CD4-positive, alpha-beta T cell (primary cell): ENCODE data around the gene ERP29. TPM values are rescaled to one million over a fixed set of nuclear protein-coding genes. Genes with fewer than 3 reads are reported as not detected.
"Not testable (repeated sequence)": the region's sequence is repeated elsewhere in the genome, so short reads cannot be mapped to it uniquely, and the experiment has no call there.

ENCODE experiments used
- ATAC-seq: fragments of 200-7000 bp; cut with Tn5 transposase; one replicate; pipeline ENCODE4 v1.10.0; 2022; ENCODE audit warnings: mild to moderate bottlenecking; ENCODE audit not compliant: poor library complexity
- CTCF ChIA-PET: fragments of 350-600 bp; sonication (Branson Sonifier 250); formaldehyde crosslinking; loops from one replicate; lab custom pipeline; 2021; ENCODE audit warnings: antibody characterized with exemption, inconsistent platforms; lab: Charles Lee
- POLR2A ChIA-PET: fragments of 350-600 bp; sonication (Branson Sonifier 250); formaldehyde crosslinking; loops from one replicate; lab custom pipeline; 2021; ENCODE audit warnings: antibody characterized with exemption, inconsistent platforms; lab: Charles Lee
- DNase-seq, 14 experiments: peaks; one replicate each; pipeline ENCODE4 v3.0.0-alpha.2; 2013 to 2020; ENCODE audit warnings: mixed read lengths in 2 of 14
- H3K27ac ChIP-seq, 2 donors: one replicate each; pipeline versions ENCODE4 v1.5.1 to v1.7.0; 2013; ENCODE audit warnings: low read length in 2 of 2, low read depth in 1 of 2, mild to moderate bottlenecking in 1 of 2
- H3K27me3 ChIP-seq, 2 experiments: 1 replicate in 1 of 2; 2 replicates in 1 of 2; pipeline versions ENCODE4 v1.6.1 to v1.7.0; 2013; ENCODE audit warnings: low read length in 2 of 2, control low read depth in 1 of 2, mild to moderate bottlenecking in 1 of 2, moderate library complexity in 1 of 2; ENCODE audit not compliant: insufficient read depth in 2 of 2, control insufficient read depth in 1 of 2
- H3K36me3 ChIP-seq: one replicate; pipeline ENCODE4 v1.6.1; 2013; ENCODE audit warnings: low read length, control low read depth; ENCODE audit not compliant: insufficient read depth
- H3K4me1 ChIP-seq: one replicate; pipeline ENCODE4 v1.6.1; 2013; ENCODE audit warnings: low read length, control low read depth; ENCODE audit not compliant: insufficient read depth
- H3K4me3 ChIP-seq: one replicate; pipeline ENCODE4 v1.5.1; 2013; ENCODE audit warnings: mild to moderate bottlenecking, low read length, moderate library complexity
- H3K9me3 ChIP-seq, 2 experiments: 1 replicate in 1 of 2; 2 replicates in 1 of 2; pipeline versions ENCODE4 v1.6.1 to v1.7.0; 2013; ENCODE audit warnings: low read length in 2 of 2, mild to moderate bottlenecking in 2 of 2, control low read depth in 1 of 2, moderate library complexity in 1 of 2; ENCODE audit not compliant: control insufficient read depth in 1 of 2, insufficient read depth in 1 of 2
- H3K27ac Mint-ChIP-seq: one replicate; pipeline ENCODE4 v1.8.0; 2020; ENCODE audit warnings: mixed read lengths
- H3K27me3 Mint-ChIP-seq: one replicate; pipeline ENCODE4 v1.8.0; 2021; ENCODE audit warnings: mixed read lengths
- H3K36me3 Mint-ChIP-seq: one replicate; pipeline ENCODE4 v1.8.0; 2021; ENCODE audit warnings: low read depth, mixed read lengths
- H3K4me1 Mint-ChIP-seq: one replicate; pipeline ENCODE4 v1.8.0; 2021; ENCODE audit warnings: low read depth, mixed read lengths
- H3K4me3 Mint-ChIP-seq: one replicate; pipeline ENCODE4 v1.8.0; 2020; ENCODE audit warnings: mild to moderate bottlenecking, mixed read lengths
- H3K9me3 Mint-ChIP-seq: one replicate; pipeline ENCODE4 v1.8.0; 2020; ENCODE audit warnings: mixed read lengths
- intact Hi-C, 2 experiments: fragments of 100-400 bp; cut with DNase I in 1 of 2; cut with micrococcal nuclease in 1 of 2; formaldehyde crosslinking; loops; one replicate each; pipeline versions ENCODE4 v1.15.1 to v1.9.0; 2023 to 2025; cut with DNase I, micrococcal nuclease
- total RNA-seq, 174 experiments: library from RNA in 2 of 174; stranded (reverse) in 2 of 174; gene quantifications; one replicate each; pipeline ENCODE4 v1.2.3 and lab custom pipeline; 2021 to 2026
- TF ChIP-seq, protein P1 (sequence below): fragments of 200-600 bp; IDR thresholded peaks from one replicate; pipeline ENCODE4 v1.8.0; 2022; ENCODE audit warnings: antibody characterized with exemption, mild to moderate bottlenecking

ERP29 gene
- total RNA-seq, 2 experiments from 2014 or later = 109 to 117 TPM

DNA sequence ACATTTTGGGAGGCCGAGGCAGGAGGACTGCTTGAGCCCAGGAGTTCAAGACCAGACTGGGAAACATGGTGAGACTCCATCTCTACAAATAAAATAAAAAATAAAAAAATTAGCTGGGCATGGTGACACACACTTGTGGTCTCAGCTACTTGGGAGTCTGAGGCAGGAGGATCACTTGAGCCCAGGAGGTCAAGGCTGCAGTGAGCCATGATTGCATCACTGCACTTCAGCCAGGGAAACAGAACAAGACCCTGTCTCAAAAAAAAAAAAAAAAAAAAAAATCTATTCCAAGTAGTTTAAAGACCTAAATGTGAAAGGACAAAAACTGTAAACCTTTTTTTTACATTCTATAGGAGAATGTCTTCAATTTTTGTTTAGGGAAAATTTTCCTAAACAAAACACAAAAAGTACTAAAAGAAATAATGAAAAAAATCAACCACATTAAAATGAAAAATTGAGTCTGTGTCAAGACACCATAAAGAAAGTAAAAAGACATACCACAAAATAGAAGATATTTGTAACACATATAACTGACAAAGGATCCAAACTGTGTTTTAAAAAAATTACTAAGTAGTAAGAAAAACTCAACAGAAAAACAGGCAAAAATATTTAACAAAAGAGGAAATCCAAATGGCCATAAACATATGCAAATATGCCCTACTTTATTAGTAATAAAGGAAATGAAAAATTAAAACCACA lies 17.3 kb upstream of the ERP29 start:
- peaks cover 87% of the 10 kb centered on the region for H3K4me1 Mint-ChIP-seq
- CTCF ChIA-PET = interaction anchor here (4.7 kb wide), 1 partner anchor 17 kb away, joined by 21 read pairs; the partner anchor contains the start of genes ERP29 and TMEM116
- intact Hi-C loops = loop anchor here in 1 of 2 experiments (2.0 kb wide), 1 partner anchor 15 kb away; no protein-coding TSS in a partner anchor

DNA sequence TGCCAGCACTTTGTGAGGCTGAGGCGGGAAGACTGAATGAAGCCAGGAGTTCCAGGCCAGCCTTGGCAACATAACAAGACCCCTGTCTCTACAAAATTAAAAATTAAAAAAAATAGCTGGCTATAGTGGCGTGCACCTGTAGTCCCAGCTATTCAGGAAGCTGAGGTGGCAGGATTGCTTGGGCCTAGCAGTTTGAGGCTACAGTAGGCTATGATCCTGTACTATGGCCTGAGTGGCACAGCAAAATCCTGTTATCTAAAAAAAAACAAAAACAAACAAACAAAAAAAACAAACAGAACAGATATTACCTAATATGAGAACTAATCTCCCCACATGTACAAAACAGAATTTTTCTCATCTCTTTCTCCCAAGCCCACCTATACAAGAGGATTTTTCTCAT lies 15.9 kb upstream of the ERP29 start:
- H3K36me3 Mint-ChIP-seq = peaks cover 13% of the 10 kb centered on the region
- peaks cover 90% of the 10 kb centered on the region for H3K4me1 Mint-ChIP-seq
- peaks cover 66% of the 10 kb centered on the region for H3K4me1 ChIP-seq
- no peaks in the 10 kb centered on the region for H3K9me3 Mint-ChIP-seq
- H3K9me3 ChIP-seq = no peaks in the 10 kb centered on the region
- peak in 1 of 14 experiments; percentile 38 for DNase-seq
- TF ChIP-seq, protein P1, sequence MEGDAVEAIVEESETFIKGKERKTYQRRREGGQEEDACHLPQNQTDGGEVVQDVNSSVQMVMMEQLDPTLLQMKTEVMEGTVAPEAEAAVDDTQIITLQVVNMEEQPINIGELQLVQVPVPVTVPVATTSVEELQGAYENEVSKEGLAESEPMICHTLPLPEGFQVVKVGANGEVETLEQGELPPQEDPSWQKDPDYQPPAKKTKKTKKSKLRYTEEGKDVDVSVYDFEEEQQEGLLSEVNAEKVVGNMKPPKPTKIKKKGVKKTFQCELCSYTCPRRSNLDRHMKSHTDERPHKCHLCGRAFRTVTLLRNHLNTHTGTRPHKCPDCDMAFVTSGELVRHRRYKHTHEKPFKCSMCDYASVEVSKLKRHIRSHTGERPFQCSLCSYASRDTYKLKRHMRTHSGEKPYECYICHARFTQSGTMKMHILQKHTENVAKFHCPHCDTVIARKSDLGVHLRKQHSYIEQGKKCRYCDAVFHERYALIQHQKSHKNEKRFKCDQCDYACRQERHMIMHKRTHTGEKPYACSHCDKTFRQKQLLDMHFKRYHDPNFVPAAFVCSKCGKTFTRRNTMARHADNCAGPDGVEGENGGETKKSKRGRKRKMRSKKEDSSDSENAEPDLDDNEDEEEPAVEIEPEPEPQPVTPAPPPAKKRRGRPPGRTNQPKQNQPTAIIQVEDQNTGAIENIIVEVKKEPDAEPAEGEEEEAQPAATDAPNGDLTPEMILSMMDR = no peak
- no peaks in the 10 kb centered on the region for H3K36me3 ChIP-seq
- peak overlapping the region in 1 of 2 donors; percentile 38 for H3K27ac ChIP-seq
- H3K27me3 Mint-ChIP-seq = no peaks in the 10 kb centered on the region
- H3K4me3 Mint-ChIP-seq = peak overlapping the region; percentile 50
- no peak overlapping the region for H3K4me3 ChIP-seq
- no peaks in the 10 kb centered on the region for H3K27me3 ChIP-seq
- peak overlapping the region; percentile 65 for H3K27ac Mint-ChIP-seq
- CTCF ChIA-PET = interaction anchor here (0.9 to 4.7 kb wide), 2 partner anchors 16 to 52 kb away, joined by 3 to 21 read pairs; partner anchors contain the start of genes ERP29 and TMEM116
- ATAC-seq = no peak
- intact Hi-C loops = loop anchor here in 1 of 2 experiments (2.0 kb wide), 1 partner anchor 14 kb away; no protein-coding TSS in a partner anchor
- POLR2A ChIA-PET = interaction anchor here (0.9 to 14.5 kb wide), 4 partner anchors 10 to 112 kb away, joined by 3 to 351 read pairs (median 3); partner anchors contain the start of genes ERP29 and TMEM116

More for the DNA sequence above, 17.3 kb upstream of the ERP29 start:
- no peaks in the 10 kb centered on the region for H3K27me3 Mint-ChIP-seq
- TF ChIP-seq, protein P1 = no peak
- H3K4me3 ChIP-seq = no peak overlapping the region
- H3K27ac ChIP-seq = no peak overlapping the region
- peak overlapping the region; percentile 65 for H3K27ac Mint-ChIP-seq
- no peak for ATAC-seq
- no peak overlapping the region for H3K4me3 Mint-ChIP-seq
- H3K4me1 ChIP-seq = peaks cover 70% of the 10 kb centered on the region
- no peaks in the 10 kb centered on the region for H3K27me3 ChIP-seq
- POLR2A ChIA-PET = interaction anchor here (0.6 to 14.5 kb wide), 4 partner anchors 14 to 62 kb away, joined by 3 to 351 read pairs (median 10); partner anchors contain the start of genes ERP29 and TMEM116
- H3K9me3 Mint-ChIP-seq = no peaks in the 10 kb centered on the region
- no peaks in the 10 kb centered on the region for H3K9me3 ChIP-seq
- H3K36me3 ChIP-seq = no peaks in the 10 kb centered on the region
- no peak for DNase-seq
- peaks cover 16% of the 10 kb centered on the region for H3K36me3 Mint-ChIP-seq

- Histone ChIP-seq H3K4me1 (peaks cover 59% of the 10 kb centered on the region), H3K27me3 (no peaks in the 10 kb centered on the region), H3K4me3 (no peak overlapping the region), H3K27ac (peak overlapping the region in 1 of 2 donors; percentile 38), H3K9me3 (no peaks in the 10 kb centered on the region), H3K36me3 (no peaks in the 10 kb centered on the region)
- ChIA-PET CTCF (interaction anchor here (0.9 to 4.7 kb wide), 2 partner anchors 15 to 53 kb away, joined by 3 to 21 read pairs; partner anchors contain the start of genes ERP29 and TMEM116), POLR2A (interaction anchor here (0.9 to 14.5 kb wide), 2 partner anchors 16 to 29 kb away, joined by 3 to 351 read pairs; partner anchors contain the start of genes ERP29 and TMEM116)
- Mint-ChIP-seq H3K27me3 (no peaks in the 10 kb centered on the region), H3K36me3 (peaks cover 13% of the 10 kb centered on the region), H3K9me3 (no peaks in the 10 kb centered on the region), H3K4me1 (peaks cover 90% of the 10 kb centered on the region), H3K4me3 (peak overlapping the region; percentile 17), H3K27ac (peak overlapping the region; percentile 65)
- TF ChIP-seq, protein P1 = no peak
- ATAC-seq (no peak), DNase-seq (no peak)
- intact Hi-C loops = no loop called here
These were observed 15.2 kb upstream of the ERP29 start for GRCh38 chr12:111998015-111998414.

- H3K27ac ChIP-seq, H3K9me3 ChIP-seq, ATAC-seq, H3K4me3 Mint-ChIP-seq, H3K27me3 ChIP-seq, intact Hi-C loops, H3K36me3 ChIP-seq, DNase-seq, H3K27me3 Mint-ChIP-seq, H3K9me3 Mint-ChIP-seq: not testable (repeated sequence)
- POLR2A ChIA-PET = interaction anchor here (14.5 kb wide), 1 partner anchor 15 kb away, joined by 351 read pairs; the partner anchor contains the start of genes ERP29 and TMEM116
- CTCF ChIA-PET = interaction anchor here (1.0 to 4.7 kb wide), 2 partner anchors 11 to 14 kb away, joined by 3 to 21 read pairs; partner anchors contain the start of genes ERP29 and TMEM116
- Histone ChIP-seq H3K4me1 (peaks cover 50% of the 10 kb centered on the region), H3K4me3 (peak overlapping the region; percentile 57)
- Mint-ChIP-seq H3K4me1 (peaks cover 85% of the 10 kb centered on the region), H3K36me3 (peaks cover 11% of the 10 kb centered on the region), H3K27ac (peak overlapping the region; percentile 65)
These were observed 14.1 kb upstream of the ERP29 start for GRCh38 chr12:111999129-111999528.
